ENCODE measurements around the gene NOS1AP.
"Not testable (repeated sequence)": the region's sequence is repeated elsewhere in the genome, so short reads cannot be mapped to it uniquely, and the experiment has no call there.

Gene NOS1AP

GRCh38 chr1:162166917-162167615 lies 97.6 kb downstream of the NOS1AP start:
- DNase-seq = no peak

- DNase-seq = peak in 6 of 51 donors; percentile 12 to 37 (median 16)
Observed at GRCh38 chr1:162168261-162168660, 98.8 kb downstream of the NOS1AP start.

GRCh38 chr1:162169031-162169790 lies 99.7 kb downstream of the NOS1AP start:
- no peak for DNase-seq

- DNase-seq = no peak
Observed at GRCh38 chr1:162171111-162171510, 101.6 kb downstream of the NOS1AP start.

GRCh38 chr1:162172311-162173102 lies 103.0 kb downstream of the NOS1AP start:
- no peak for DNase-seq

- not testable (repeated sequence) for DNase-seq
Observed at GRCh38 chr1:162173607-162174006, 104.1 kb downstream of the NOS1AP start.

- DNase-seq = not testable (repeated sequence)
Observed at GRCh38 chr1:162174027-162174426, 104.5 kb downstream of the NOS1AP start.

- DNase-seq = no peak
Observed at GRCh38 chr1:162175379-162176081, 106.0 kb downstream of the NOS1AP start.

- DNase-seq = no peak
Observed at GRCh38 chr1:162177126-162177525, 107.6 kb downstream of the NOS1AP start.

GRCh38 chr1:162178432-162178831 lies 108.9 kb downstream of the NOS1AP start:
- no peak for DNase-seq

GRCh38 chr1:162179121-162179520 lies 109.6 kb downstream of the NOS1AP start:
- DNase-seq = no peak

- no peak for DNase-seq
Observed at GRCh38 chr1:162180813-162181212, 111.3 kb downstream of the NOS1AP start.

- DNase-seq = no peak
Observed at GRCh38 chr1:162182090-162182489, 112.6 kb downstream of the NOS1AP start.

- no peak for DNase-seq
Observed at GRCh38 chr1:162185314-162186025, 116.0 kb downstream of the NOS1AP start.

- DNase-seq = no peak
Observed at GRCh38 chr1:162186026-162186374, 116.5 kb downstream of the NOS1AP start.

GRCh38 chr1:162186406-162186805 lies 116.9 kb downstream of the NOS1AP start:
- DNase-seq = no peak

- DNase-seq = peak in 2 of 51 donors; percentile 7 to 14
Observed at GRCh38 chr1:162187687-162188276, 118.3 kb downstream of the NOS1AP start.

- no peak for DNase-seq
Observed at GRCh38 chr1:162189345-162189744, 119.9 kb downstream of the NOS1AP start.

GRCh38 chr1:162191396-162192305 lies 122.2 kb downstream of the NOS1AP start:
- no peak for DNase-seq
